K562 (cell line): ENCODE results near the gene C11orf54. TPM values are rescaled to one million over a fixed set of nuclear protein-coding genes. Genes with fewer than 3 reads are reported as not detected.

Source experiments
- ETV5 ChIP-seq: sonication (generic); formaldehyde crosslinking; IDR thresholded peaks from 2 replicates; pipeline ENCODE4 v1.4.0; 2020; ENCODE audit warnings: low read depth, mild to moderate bottlenecking, missing genetic modification reagents
- HDGF ChIP-seq: fragments of 450-650 bp; IDR thresholded peaks from 2 replicates; pipeline ENCODE4 v1.6.1; 2016
- MED1 ChIP-seq: sonication (generic); formaldehyde crosslinking; IDR thresholded peaks from 2 replicates; pipeline ENCODE4 v1.8.1; 2023; ENCODE audit warnings: missing genetic modification reagents, borderline replicate concordance
- NFIX ChIP-seq: fragments of 250-450 bp; sonication (Bioruptor Pico); IDR thresholded peaks from 2 replicates; pipeline ENCODE4 v1.4.0; 2020; ENCODE audit warnings: low read depth, mild to moderate bottlenecking, moderate library complexity
- NR0B1 ChIP-seq: fragments of 450-650 bp; IDR thresholded peaks from one replicate; pipeline ENCODE4 v1.6.1; 2018; ENCODE audit warnings: mild to moderate bottlenecking, moderate library complexity; ENCODE audit not compliant: partially characterized antibody
- RFX5 ChIP-seq: IDR thresholded peaks from 2 replicates; pipeline ENCODE4 v1.6.1; 2011; ENCODE audit warnings: low read depth, mild to moderate bottlenecking, improper control_type of control experiment, low read length
- SAP30 ChIP-seq: fragments of 200-600 bp; sonication (generic); IDR thresholded peaks from 2 replicates; pipeline ENCODE4 v1.6.1; 2012; ENCODE audit warnings: borderline replicate concordance, low read depth, mild to moderate bottlenecking, moderate library complexity, low read length, control low read depth, inconsistent platforms; ENCODE audit not compliant: insufficient read depth, poor library complexity, severe bottlenecking
- SMARCA5 ChIP-seq: fragments of 450-650 bp; IDR thresholded peaks from 2 replicates; pipeline ENCODE4 v1.6.1; 2016
- ZBTB40 ChIP-seq, 2 experiments: fragments of 450-650 bp in 1 of 2; sonication (generic) in 1 of 2; formaldehyde crosslinking in 1 of 2; IDR thresholded peaks; 2 replicates each; pipeline versions ENCODE4 v1.7.1 to v1.9.0; 2016 to 2022; ENCODE audit warnings: inconsistent platforms in 1 of 2, mild to moderate bottlenecking in 1 of 2, missing genetic modification reagents in 1 of 2
- ZNF232 ChIP-seq: sonication (generic); formaldehyde crosslinking; IDR thresholded peaks from 2 replicates; pipeline ENCODE4 v1.8.0; 2022; ENCODE audit warnings: mild to moderate bottlenecking, missing genetic modification reagents
- ZNF740 ChIP-seq, 3 experiments: fragments of 200-800 bp in 1 of 3; sonication (Bioruptor generic) in 1 of 3; sonication (generic) in 1 of 3; formaldehyde crosslinking in 1 of 3; IDR thresholded peaks; 2 replicates each; pipeline versions ENCODE4 v1.6.1 to v1.8.0; 2016 to 2022; ENCODE audit warnings: mild to moderate bottlenecking in 2 of 3, missing compliant biosample characterization in 2 of 3, missing genetic modification characterization in 2 of 3, missing genetic modification reagents in 1 of 3
- polyA plus RNA-seq, 8 experiments: library from polyadenylated mRNA; depleted of rRNA in 4 of 8; stranded (reverse) in 5 of 8; unstranded in 3 of 8; fragments of >200 nt; fragmentation: Nextera tagmentation in 2 of 8; fragmentation: Illumina TruSeq in 1 of 8; extraction: Ambion mirVana in 2 of 8; extraction: Trizol in 1 of 8; gene quantifications; 2 replicates each; pipeline versions ENCODE4 v1.2.1 to v1.2.3, GENCODE V29; 2011 to 2014; ENCODE audit warnings: inconsistent platforms in 1 of 8, missing spikeins in 1 of 8
- total RNA-seq, 7 experiments: library from RNA; depleted of rRNA in 6 of 7; stranded (reverse); fragments of >200 nt in 6 of 7; fragmentation: Illumina TruSeq in 2 of 7; extraction: Trizol in 2 of 7; gene quantifications; 2 replicates each; pipeline versions ENCODE4 v1.2.1 to v1.2.3, GENCODE V29; 2011 to 2021; ENCODE audit warnings: low replicate concordance in 1 of 7

The C11orf54 gene
- total and polyA plus RNA-seq, 9 of the 15 experiments (the other 6 are each of a cell fraction or from before 2014, with no cell fraction given), result 13.4 to 33.0 (median 23.1) TPM

GRCh38 chr11:93784145-93784934 is 42.9 kb downstream of the C11orf54 start, which contains the start of gene MED17 (continued):
- TF ChIP-seq ZBTB40 (IDR thresholded peaks at IDR 0.05), result peak; percentile 94
- no peak for TF ChIP-seq ZBTB40 (CRISPR knock-in tag; IDR thresholded peaks at IDR 0.05)
- no peak for TF ChIP-seq RFX5
- peak; percentile 80 for TF ChIP-seq ZNF740 (CRISPR knock-in tag; IDR thresholded peaks at IDR 0.05)
- no peak; a peak in 1 of 4 replicates for TF ChIP-seq ZNF740 (tag; IDR thresholded peaks at IDR 0.05)
- no peak for TF ChIP-seq MED1
- TF ChIP-seq NFIX (CRISPR knock-in tag), result no peak
- TF ChIP-seq ETV5 (CRISPR knock-in tag), result peak; percentile 56; the same call in 1 of the 2 replicates
- no peak for TF ChIP-seq SMARCA5
- TF ChIP-seq ZNF232, result peak; percentile 67; the same call in 1 of the 2 replicates
- TF ChIP-seq HDGF, result no peak
- TF ChIP-seq NR0B1, result no peak
- no peak for TF ChIP-seq SAP30
